HCT116 (cell line): ENCODE results near the gene C9orf50.

ENCODE experiments used
- ATF3 ChIP-seq: IDR thresholded peaks from 2 replicates; pipeline ENCODE4 v1.6.1; 2012
- CBX3 ChIP-seq: IDR thresholded peaks from 2 replicates; pipeline ENCODE4 v1.6.1; 2012; ENCODE audit warnings: low read depth
- CEBPB ChIP-seq: IDR thresholded peaks from 2 replicates; pipeline ENCODE4 v1.6.1; 2012; ENCODE audit warnings: low read depth
- EZH2 ChIP-seq: fragments of 200-600 bp; sonication (generic); IDR thresholded peaks from 2 replicates; pipeline ENCODE4 v1.6.1; 2017; ENCODE audit warnings: antibody characterized with exemption, mixed run types
- EZH2phosphoT487 ChIP-seq: fragments of 200-600 bp; IDR thresholded peaks from 2 replicates; pipeline ENCODE4 v1.6.1; 2018; ENCODE audit warnings: antibody characterized with exemption, borderline replicate concordance
- POLR2A ChIP-seq: IDR thresholded peaks from 2 replicates; pipeline ENCODE4 v1.7.0; 2011; ENCODE audit warnings: borderline replicate concordance; ENCODE audit not compliant: insufficient read depth, insufficient read length; ENCODE audit errors: extremely low read depth
- POLR2AphosphoS5 ChIP-seq: IDR thresholded peaks from 2 replicates; pipeline ENCODE4 v1.6.1; 2011; ENCODE audit warnings: mild to moderate bottlenecking, low read depth, low read length, moderate library complexity
- REST ChIP-seq: IDR thresholded peaks from 2 replicates; pipeline ENCODE4 v1.6.1; 2012; ENCODE audit warnings: low read depth
- SIN3A ChIP-seq: IDR thresholded peaks from 2 replicates; pipeline ENCODE4 v1.6.1; 2012; ENCODE audit warnings: low read depth
- YY1 ChIP-seq: IDR thresholded peaks from 2 replicates; pipeline ENCODE4 v1.6.1; 2011; ENCODE audit warnings: low read length, low read depth, moderate library complexity, mild to moderate bottlenecking; ENCODE audit not compliant: insufficient replicate concordance; ENCODE audit errors: extremely low read depth
- ZNF274 ChIP-seq: fragments of 200-500 bp; sonication (Bioruptor generic); IDR thresholded peaks from 2 replicates; pipeline ENCODE4 v1.6.1; 2014; ENCODE audit warnings: mild to moderate bottlenecking, low read depth, low read length, inconsistent platforms
- TF ChIP-seq, protein P1 (sequence below), 3 experiments: fragments of 200-600 bp in 1 of 3; sonication (generic) in 1 of 3; IDR thresholded peaks in 2 of 3; conservative IDR thresholded peaks in 1 of 3; 2 replicates each; pipeline ENCODE4 v1.5.1; 2012 to 2017; ENCODE audit warnings: low read depth in 2 of 3, low read length in 2 of 3, antibody characterized with exemption in 1 of 3, borderline replicate concordance in 1 of 3, control low read depth in 1 of 3, mild to moderate bottlenecking in 1 of 3, mixed read lengths in 1 of 3, mixed run types in 1 of 3, moderate library complexity in 1 of 3; ENCODE audit not compliant: insufficient read depth in 1 of 3

GRCh38 chr9:129648764-129649115, 27.8 kb upstream of the C9orf50 start:
- TF ChIP-seq POLR2A (no peak), CBX3 (no peak), POLR2AphosphoS5 (no peak), EZH2 (no peak), CEBPB (no peak), SIN3A (no peak), YY1 (no peak), EZH2phosphoT487 (no peak), REST (no peak), ZNF274 (no peak), ATF3 (no peak)
- TF ChIP-seq, protein P1, sequence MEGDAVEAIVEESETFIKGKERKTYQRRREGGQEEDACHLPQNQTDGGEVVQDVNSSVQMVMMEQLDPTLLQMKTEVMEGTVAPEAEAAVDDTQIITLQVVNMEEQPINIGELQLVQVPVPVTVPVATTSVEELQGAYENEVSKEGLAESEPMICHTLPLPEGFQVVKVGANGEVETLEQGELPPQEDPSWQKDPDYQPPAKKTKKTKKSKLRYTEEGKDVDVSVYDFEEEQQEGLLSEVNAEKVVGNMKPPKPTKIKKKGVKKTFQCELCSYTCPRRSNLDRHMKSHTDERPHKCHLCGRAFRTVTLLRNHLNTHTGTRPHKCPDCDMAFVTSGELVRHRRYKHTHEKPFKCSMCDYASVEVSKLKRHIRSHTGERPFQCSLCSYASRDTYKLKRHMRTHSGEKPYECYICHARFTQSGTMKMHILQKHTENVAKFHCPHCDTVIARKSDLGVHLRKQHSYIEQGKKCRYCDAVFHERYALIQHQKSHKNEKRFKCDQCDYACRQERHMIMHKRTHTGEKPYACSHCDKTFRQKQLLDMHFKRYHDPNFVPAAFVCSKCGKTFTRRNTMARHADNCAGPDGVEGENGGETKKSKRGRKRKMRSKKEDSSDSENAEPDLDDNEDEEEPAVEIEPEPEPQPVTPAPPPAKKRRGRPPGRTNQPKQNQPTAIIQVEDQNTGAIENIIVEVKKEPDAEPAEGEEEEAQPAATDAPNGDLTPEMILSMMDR (IDR thresholded peaks at IDR 0.05 in 2 of 3, conservative IDR thresholded peaks at IDR 0.05 in 1 of 3; ENCODE audit: borderline replicate concordance in 1 of 3, insufficient read depth in 1 of 3, low read depth in 2 of 3, low read length in 2 of 3) = no peak
